Erythroblast (primary cell): ENCODE results near the gene CCDC122.

Experiments used
- GATA1 ChIP-seq: IDR thresholded peaks from 2 replicates; pipeline ENCODE4 v1.6.1; 2011; ENCODE audit warnings: low read depth, mild to moderate bottlenecking, control low read depth, low read length, moderate library complexity
- POLR2A ChIP-seq: IDR thresholded peaks from 2 replicates; pipeline ENCODE4 v1.6.1; 2011; ENCODE audit warnings: mild to moderate bottlenecking, low read length

- no peak for TF ChIP-seq POLR2A
- no peak for TF ChIP-seq GATA1
These were observed 26.6 kb downstream of the CCDC122 start for GRCh38 chr13:43852923-43853404.
